Spleen (tissue), 7 donors: ENCODE results near the gene PRRT1B.

Source experiments
- POLR2A ChIP-seq, 3 donors: fragments of 450-650 bp; IDR thresholded peaks; one replicate each; pipeline ENCODE4 v1.5.1; 2017; ENCODE audit warnings: antibody characterized with exemption in 3 of 3, mild to moderate bottlenecking in 1 of 3
- POLR2AphosphoS5 ChIP-seq, 3 donors: sonication (generic); formaldehyde crosslinking; IDR thresholded peaks; one replicate each; pipeline ENCODE4 v1.5.1; 2017; ENCODE audit warnings: antibody characterized with exemption in 3 of 3
- TF ChIP-seq, protein P1 (sequence below), 11 experiments: fragments of 200-600 bp in 7 of 11; fragments of 450-650 bp in 4 of 11; sonication (generic) in 4 of 11; IDR thresholded peaks in 8 of 11; conservative IDR thresholded peaks in 3 of 11; 1 replicate in 7 of 11; 2 replicates in 4 of 11; pipeline versions ENCODE4 v1.4.0 to v1.8.0; 2016 to 2021; ENCODE audit warnings: antibody characterized with exemption in 11 of 11, inconsistent platforms in 4 of 11, mild to moderate bottlenecking in 1 of 11
- donor health status: DM: no; HTN: no; CAD: no; lungs with moderate emphysema.
- donor health status: DM: no; HTN: no; CAD: no.
- donor health status: DM: no; HTN: no; CAD: no.

DNA sequence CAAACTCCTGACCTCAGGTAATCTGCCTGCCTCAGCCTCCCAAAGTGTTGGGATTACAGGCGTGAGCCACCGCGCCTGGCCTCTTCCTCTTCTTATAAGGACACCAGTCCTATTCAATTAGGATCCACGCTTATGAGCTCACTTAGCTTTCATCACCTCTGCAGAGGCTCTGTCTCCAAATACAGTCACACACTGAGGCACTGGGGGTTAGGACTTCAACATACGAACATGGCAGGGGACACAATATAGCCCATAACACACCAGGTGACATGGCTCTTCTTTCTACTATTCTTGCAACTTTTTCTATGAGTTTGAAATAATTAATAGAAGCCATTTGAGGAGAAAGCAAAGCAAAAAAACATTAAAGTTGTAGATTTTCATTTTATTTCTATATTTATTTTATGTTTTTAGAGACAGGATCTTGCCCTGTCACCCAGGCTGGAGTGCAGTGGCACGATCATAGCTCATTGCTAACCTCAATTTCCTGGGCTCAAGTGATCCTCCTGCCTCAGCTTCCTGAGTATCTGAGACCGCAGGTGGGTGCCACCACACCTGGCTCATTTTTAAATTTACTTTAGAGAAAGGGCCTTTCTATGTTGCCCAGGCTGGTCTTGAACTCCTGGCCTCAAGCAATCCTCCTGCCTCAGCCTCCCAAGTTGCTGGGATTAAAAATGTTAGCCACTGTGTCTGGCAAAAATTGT is 6.0 kb upstream of the PRRT1B start:
- TF ChIP-seq, protein P1, sequence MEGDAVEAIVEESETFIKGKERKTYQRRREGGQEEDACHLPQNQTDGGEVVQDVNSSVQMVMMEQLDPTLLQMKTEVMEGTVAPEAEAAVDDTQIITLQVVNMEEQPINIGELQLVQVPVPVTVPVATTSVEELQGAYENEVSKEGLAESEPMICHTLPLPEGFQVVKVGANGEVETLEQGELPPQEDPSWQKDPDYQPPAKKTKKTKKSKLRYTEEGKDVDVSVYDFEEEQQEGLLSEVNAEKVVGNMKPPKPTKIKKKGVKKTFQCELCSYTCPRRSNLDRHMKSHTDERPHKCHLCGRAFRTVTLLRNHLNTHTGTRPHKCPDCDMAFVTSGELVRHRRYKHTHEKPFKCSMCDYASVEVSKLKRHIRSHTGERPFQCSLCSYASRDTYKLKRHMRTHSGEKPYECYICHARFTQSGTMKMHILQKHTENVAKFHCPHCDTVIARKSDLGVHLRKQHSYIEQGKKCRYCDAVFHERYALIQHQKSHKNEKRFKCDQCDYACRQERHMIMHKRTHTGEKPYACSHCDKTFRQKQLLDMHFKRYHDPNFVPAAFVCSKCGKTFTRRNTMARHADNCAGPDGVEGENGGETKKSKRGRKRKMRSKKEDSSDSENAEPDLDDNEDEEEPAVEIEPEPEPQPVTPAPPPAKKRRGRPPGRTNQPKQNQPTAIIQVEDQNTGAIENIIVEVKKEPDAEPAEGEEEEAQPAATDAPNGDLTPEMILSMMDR (IDR thresholded peaks at IDR 0.05 in 8 of 11, conservative IDR thresholded peaks at IDR 0.05 in 3 of 11), result no peak
- TF ChIP-seq POLR2AphosphoS5 (IDR thresholded peaks at IDR 0.05) (no peak), POLR2A (IDR thresholded peaks at IDR 0.05) (no peak)
